GM20000 (cell line): ENCODE data around the gene PMAIP1.
"Not testable (repeated sequence)": the region's sequence is repeated elsewhere in the genome, so short reads cannot be mapped to it uniquely, and the experiment has no call there.

Experiments
- DNase-seq: peaks from one replicate; pipeline ENCODE4 v3.0.0; 2012; ENCODE audit warnings: low spot score
- CTCF ChIP-seq: IDR thresholded peaks from 2 replicates; pipeline ENCODE4 v1.5.1; 2012; ENCODE audit warnings: mild to moderate bottlenecking, control low read depth; ENCODE audit errors: extremely low read depth, missing control alignments

The PMAIP1 gene

DNA sequence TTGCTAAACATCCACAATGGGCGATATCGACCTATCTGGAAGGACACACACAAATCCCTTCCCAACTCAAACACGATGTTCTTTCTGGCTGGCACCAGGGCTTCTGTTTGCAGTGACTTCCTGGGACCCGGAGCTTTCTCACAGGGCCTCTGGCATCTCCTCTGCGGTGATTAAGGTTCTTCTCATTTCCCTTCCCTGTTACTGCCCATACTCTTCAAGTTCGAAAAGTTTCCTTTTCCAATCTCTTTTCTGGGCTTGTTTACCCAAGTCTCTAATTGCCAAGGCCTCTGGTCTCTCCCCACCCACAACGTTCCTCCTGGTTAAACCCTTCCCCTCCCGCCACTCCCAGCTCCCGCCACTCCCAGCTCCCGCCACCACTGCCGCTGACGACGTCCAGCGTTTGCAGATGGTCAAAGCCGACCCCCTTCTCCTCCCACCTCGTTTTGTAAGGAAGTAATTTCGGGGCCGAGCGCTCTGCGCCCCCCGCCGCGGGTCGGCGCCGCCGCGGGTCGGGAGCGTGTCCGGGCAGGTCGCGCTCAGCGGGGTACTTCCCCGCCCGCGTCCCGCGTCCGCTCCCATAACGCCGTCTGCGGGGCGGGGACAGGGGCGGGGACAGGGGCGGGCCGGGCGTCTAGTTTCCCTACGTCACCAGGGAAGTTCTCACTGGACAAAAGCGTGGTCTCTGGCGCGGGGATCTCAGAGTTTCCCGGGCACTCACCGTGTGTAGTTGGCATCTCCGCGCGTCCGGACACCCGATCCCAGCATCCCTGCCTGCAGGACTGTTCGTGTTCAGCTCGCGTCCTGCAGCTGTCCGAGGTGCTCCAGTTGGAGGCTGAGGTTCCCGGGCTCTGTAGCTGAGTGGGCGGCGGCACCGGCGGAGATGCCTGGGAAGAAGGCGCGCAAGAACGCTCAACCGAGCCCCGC is at the start of gene PMAIP1:
PMAIP1 (plus strand) TSS at position 699 of the 924 bp plus-strand sequence; CDS start at position 881, 182 bp downstream.
- TF ChIP-seq CTCF = no peak
- peak; percentile 95 for DNase-seq

- no peak for TF ChIP-seq CTCF
- DNase-seq = no peak
Observed at GRCh38 chr18:59851784-59852399, 47.9 kb upstream of the PMAIP1 start.

GRCh38 chr18:59852548-59852947 is 47.2 kb upstream of the PMAIP1 start:
- no peak for TF ChIP-seq CTCF
- no peak for DNase-seq

- no peak for DNase-seq
- no peak for TF ChIP-seq CTCF
Observed at GRCh38 chr18:59853380-59853779, 46.4 kb upstream of the PMAIP1 start.

GRCh38 chr18:59853988-59854387 is 45.8 kb upstream of the PMAIP1 start:
- DNase-seq = not testable (repeated sequence)

DNA sequence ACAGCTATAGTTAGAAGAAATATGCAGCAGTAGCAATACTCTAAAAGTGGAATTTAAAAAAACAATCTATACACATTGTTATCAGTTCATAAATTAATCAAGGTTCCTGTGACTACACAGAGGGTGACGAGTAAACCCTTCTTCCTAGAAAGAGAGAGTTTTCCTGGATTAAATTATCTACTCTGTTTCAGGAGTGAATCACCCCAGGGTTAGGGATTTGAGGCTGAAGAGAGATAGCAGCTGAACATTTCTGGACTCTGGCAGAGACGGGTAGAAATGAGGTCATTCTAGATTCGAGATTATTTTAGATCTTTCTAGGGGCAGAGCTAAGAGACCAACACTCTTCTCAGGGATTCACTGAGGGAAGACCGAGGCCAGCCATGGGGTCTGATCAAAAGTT is 38.8 kb upstream of the PMAIP1 start:
- DNase-seq = no peak
- no peak for TF ChIP-seq CTCF

DNA sequence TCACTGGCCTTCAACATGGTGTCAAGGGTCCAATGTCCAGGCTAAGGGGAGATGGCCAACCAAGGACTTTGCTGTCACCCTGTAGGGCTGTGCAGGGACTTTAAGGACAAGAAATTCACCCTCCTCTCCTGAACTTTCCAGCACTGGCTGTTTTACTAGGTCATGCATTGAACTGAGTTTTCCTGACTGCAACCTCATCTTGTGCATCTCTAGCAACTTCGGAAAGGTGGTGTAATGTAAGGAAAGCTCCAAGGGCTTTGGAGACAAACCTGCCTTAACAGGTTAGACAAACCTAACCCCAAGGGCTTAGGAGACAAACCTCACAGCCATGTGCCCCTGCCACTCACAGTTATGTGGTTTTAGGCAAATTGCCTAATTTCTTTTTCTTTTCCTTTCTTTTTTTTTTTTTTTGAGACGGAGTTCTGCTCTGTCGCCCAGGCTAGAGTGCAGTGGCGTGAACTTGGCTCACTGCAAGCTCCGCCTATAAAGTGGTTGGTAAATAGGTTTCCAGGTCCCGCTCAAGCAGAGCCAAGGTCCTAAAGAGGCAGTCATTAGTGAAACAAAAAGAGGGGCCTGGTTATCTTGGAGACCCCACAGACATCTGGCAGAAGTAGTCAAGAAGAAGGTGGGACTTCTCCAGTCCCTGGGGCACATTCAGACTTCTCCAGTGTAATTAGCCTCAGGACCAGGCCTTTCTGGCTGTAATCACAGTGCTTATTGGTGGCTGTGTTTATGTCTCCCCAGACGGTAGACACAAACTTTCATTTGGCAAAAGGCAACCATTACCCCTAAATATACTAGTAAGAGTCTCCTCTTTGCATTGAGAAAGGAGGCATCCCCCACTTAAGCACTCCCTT is 37.6 kb upstream of the PMAIP1 start:
- no peak for DNase-seq

More for the DNA sequence above, 37.6 kb upstream of the PMAIP1 start:
- TF ChIP-seq CTCF = no peak
